GM18502 (cell line): Measurements from ENCODE around the gene MYO9B.
"Not testable (repeated sequence)": the region's sequence is repeated elsewhere in the genome, so short reads cannot be mapped to it uniquely, and the experiment has no call there.

Source experiments
- ATAC-seq: cut with Tn5 transposase; IDR thresholded peaks from one replicate; pipeline ENCODE4 v1.9.1; 2021; ENCODE audit warnings: mild to moderate bottlenecking; ENCODE audit not compliant: unreplicated experiment, poor library complexity

MYO9B gene

GRCh38 chr19:17088552-17088951 is 13.0 kb downstream of the MYO9B start:
- no peak for ATAC-seq

GRCh38 chr19:17090583-17090982 is 15.0 kb downstream of the MYO9B start:
- no peak for ATAC-seq

GRCh38 chr19:17091758-17092333 is 16.3 kb downstream of the MYO9B start:
- no peak for ATAC-seq

GRCh38 chr19:17092696-17093095 is 17.1 kb downstream of the MYO9B start:
- ATAC-seq, result no peak

- ATAC-seq, result not testable (repeated sequence)
Observed at GRCh38 chr19:17094694-17095093, 19.1 kb downstream of the MYO9B start.

GRCh38 chr19:17095141-17095919 is 19.8 kb downstream of the MYO9B start:
- no peak for ATAC-seq

- no peak for ATAC-seq
Observed at GRCh38 chr19:17097593-17098126, 22.1 kb downstream of the MYO9B start.

GRCh38 chr19:17098326-17098725 is 22.7 kb downstream of the MYO9B start:
- ATAC-seq, result no peak

- ATAC-seq, result no peak
Observed at GRCh38 chr19:17101686-17102628, 26.4 kb downstream of the MYO9B start.

GRCh38 chr19:17103177-17103576 is 27.6 kb downstream of the MYO9B start:
- ATAC-seq, result no peak

GRCh38 chr19:17104679-17105078 is 29.1 kb downstream of the MYO9B start:
- no peak for ATAC-seq

GRCh38 chr19:17105556-17105955 is 30.0 kb downstream of the MYO9B start:
- ATAC-seq, result no peak

GRCh38 chr19:17106964-17107363 is 31.4 kb downstream of the MYO9B start:
- ATAC-seq, result not testable (repeated sequence)

- ATAC-seq, result no peak
Observed at GRCh38 chr19:17107546-17108452, 32.2 kb downstream of the MYO9B start.

GRCh38 chr19:17108453-17108784 is 32.8 kb downstream of the MYO9B start:
- ATAC-seq, result no peak

- no peak for ATAC-seq
Observed at GRCh38 chr19:17109300-17109699, 33.7 kb downstream of the MYO9B start.

GRCh38 chr19:17109962-17110598 is 34.5 kb downstream of the MYO9B start:
- ATAC-seq, result peak; percentile 44

- no peak for ATAC-seq
Observed at GRCh38 chr19:17110599-17110966, 35.0 kb downstream of the MYO9B start.

- no peak for ATAC-seq
Observed at GRCh38 chr19:17111766-17112165, 36.2 kb downstream of the MYO9B start.
